Left lung (tissue), 14 donors: ENCODE results near the gene CROCC2. TPM values are rescaled to one million over a fixed set of nuclear protein-coding genes. Genes with fewer than 3 reads are reported as not detected.

Experiments
- ATAC-seq: fragments of 200-7000 bp; cut with Tn5 transposase; one replicate; pipeline ENCODE4 v1.9.1; 2020; ENCODE audit warnings: moderate library complexity
- DNase-seq, 4 donors: peaks; one replicate each; pipeline ENCODE4 v3.0.0-alpha.2; 2013 to 2020
- H3K27ac ChIP-seq, 2 donors: fragments of 200-600 bp; sonication (generic) in 1 of 2; one replicate each; pipeline versions ENCODE4 v1.5.0 to v1.8.0; 2020 to 2021
- H3K27me3 ChIP-seq, 2 donors: fragments of 200-600 bp; sonication (generic) in 1 of 2; one replicate each; pipeline versions ENCODE4 v1.5.0 to v1.8.0; 2020 to 2021
- H3K36me3 ChIP-seq, 2 donors: fragments of 200-600 bp; sonication (generic) in 1 of 2; one replicate each; pipeline versions ENCODE4 v1.5.0 to v1.8.0; 2020 to 2021
- H3K4me1 ChIP-seq, 2 donors: fragments of 200-600 bp; one replicate each; pipeline ENCODE4 v1.8.0; 2021
- H3K4me3 ChIP-seq, 2 donors: fragments of 200-600 bp; sonication (generic) in 1 of 2; one replicate each; pipeline versions ENCODE4 v1.5.0 to v1.8.0; 2020 to 2021; ENCODE audit warnings: mild to moderate bottlenecking in 1 of 2
- H3K9me3 ChIP-seq, 2 donors: fragments of 200-600 bp; sonication (generic) in 1 of 2; one replicate each; pipeline versions ENCODE4 v1.5.0 to v1.8.0; 2020 to 2021
- intact Hi-C, 2 donors: fragments of 100-400 bp; cut with DNase I; formaldehyde crosslinking; loops; one replicate each; pipeline versions ENCODE4 v1.11.2 to v1.14.2; 2022
- long read RNA-seq, 12 donors: library from polyadenylated mRNA in 2 of 12; unstranded in 2 of 12; transcript quantifications; one replicate each; pipeline ENCODE4 v2.0.0 and lab custom pipeline, GENCODE V29; 2019 to 2026
- polyA plus RNA-seq, 6 donors: library from polyadenylated mRNA; unstranded; fragments of 120-200 nt; gene quantifications; one replicate each; pipeline ENCODE4 v1.2.1, GENCODE V29; 2013; ENCODE audit not compliant: insufficient read length in 6 of 6
- total RNA-seq, 2 donors: library from RNA; stranded (reverse); fragmentation: NEBNext Ultra II Directional; extraction: Animal tissue kit (Norgen Biotek cat#: 25700); gene quantifications; one replicate each; pipeline ENCODE4 v1.2.1, GENCODE V29; 2021
- TF ChIP-seq, protein P1 (sequence below), 2 donors: fragments of 200-600 bp; sonication (generic) in 1 of 2; IDR thresholded peaks; one replicate each; pipeline versions ENCODE4 v1.5.0 to v1.8.0; 2021; ENCODE audit warnings: antibody characterized with exemption in 2 of 2
- donor health status: DM: no; HTN: yes; CAD: no.
- donor health status: DM: no; HTN: no; CAD: no.

Gene CROCC2
- total RNA-seq (1 to 10 TPM in 1 of 2 donors, under 1 TPM in 1; 0.32 to 2.3 TPM), polyA plus RNA-seq (1 to 10 TPM; 1.2 to 4.4 (median 2.9) TPM)
- long read RNA-seq, donor 1 = 0 reads
- long read RNA-seq, donor 2 = 0 reads
- long read RNA-seq, donor 3 = 0 reads
- long read RNA-seq, donor 4 = 0 reads
- long read RNA-seq, donor 5 = 0 reads
- long read RNA-seq, donor 6 = 0 reads
- long read RNA-seq, donor 7 = 0 reads
- long read RNA-seq, donor 8 = 0 reads
- long read RNA-seq, donor 9 = 0 reads
- long read RNA-seq, donor 10 = 0 reads
- long read RNA-seq, donor 11 = 0 reads
- long read RNA-seq, donor 12 = 0 reads

GRCh38 chr2:240906141-240906910 lies at the start of gene CROCC2:
Gene CROCC2, plus strand, starts transcription at chr2:240906336. Its CDS starts 178 bp downstream, at chr2:240906514.
- Histone ChIP-seq H3K27me3 (no peaks in the 10 kb centered on the region), H3K4me3 (no peak within 1 kb of the TSS), H3K36me3 (no peaks in the 10 kb centered on the region), H3K4me1 (no peaks in the 10 kb centered on the region), H3K27ac (no peak within 1 kb of the TSS), H3K9me3 (no peaks in the 10 kb centered on the region)
- ATAC-seq = peak; percentile 36
- TF ChIP-seq, protein P1, sequence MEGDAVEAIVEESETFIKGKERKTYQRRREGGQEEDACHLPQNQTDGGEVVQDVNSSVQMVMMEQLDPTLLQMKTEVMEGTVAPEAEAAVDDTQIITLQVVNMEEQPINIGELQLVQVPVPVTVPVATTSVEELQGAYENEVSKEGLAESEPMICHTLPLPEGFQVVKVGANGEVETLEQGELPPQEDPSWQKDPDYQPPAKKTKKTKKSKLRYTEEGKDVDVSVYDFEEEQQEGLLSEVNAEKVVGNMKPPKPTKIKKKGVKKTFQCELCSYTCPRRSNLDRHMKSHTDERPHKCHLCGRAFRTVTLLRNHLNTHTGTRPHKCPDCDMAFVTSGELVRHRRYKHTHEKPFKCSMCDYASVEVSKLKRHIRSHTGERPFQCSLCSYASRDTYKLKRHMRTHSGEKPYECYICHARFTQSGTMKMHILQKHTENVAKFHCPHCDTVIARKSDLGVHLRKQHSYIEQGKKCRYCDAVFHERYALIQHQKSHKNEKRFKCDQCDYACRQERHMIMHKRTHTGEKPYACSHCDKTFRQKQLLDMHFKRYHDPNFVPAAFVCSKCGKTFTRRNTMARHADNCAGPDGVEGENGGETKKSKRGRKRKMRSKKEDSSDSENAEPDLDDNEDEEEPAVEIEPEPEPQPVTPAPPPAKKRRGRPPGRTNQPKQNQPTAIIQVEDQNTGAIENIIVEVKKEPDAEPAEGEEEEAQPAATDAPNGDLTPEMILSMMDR (IDR thresholded peaks at IDR 0.05) = no peak
- DNase-seq = peak in 2 of 4 donors; percentile 64 to 72
- intact Hi-C loops = no loop called here

GRCh38 chr2:240857039-240858008 lies 48.8 kb upstream of the CROCC2 start:
- intact Hi-C loops = no loop called here
- TF ChIP-seq, protein P1 (IDR thresholded peaks at IDR 0.05) = no peak
- DNase-seq (peak in 1 of 4 donors; percentile 62), ATAC-seq (no peak)
- Histone ChIP-seq H3K4me1 (no peaks in the 10 kb centered on the region), H3K9me3 (peaks cover 0 to 13% of the 10 kb centered on the region in 2 donors), H3K27me3 (no peaks in the 10 kb centered on the region), H3K36me3 (no peaks in the 10 kb centered on the region), H3K4me3 (no peak overlapping the region), H3K27ac (no peak overlapping the region)

GRCh38 chr2:240858321-240858720 lies 47.8 kb upstream of the CROCC2 start:
- peaks cover 0 to 13% of the 10 kb centered on the region in 2 donors for H3K9me3 ChIP-seq
- intact Hi-C loops = no loop called here
- no peaks in the 10 kb centered on the region for H3K4me1 ChIP-seq
- DNase-seq (no peak), ATAC-seq (no peak)
- no peak overlapping the region for H3K27ac ChIP-seq
- TF ChIP-seq, protein P1 (IDR thresholded peaks at IDR 0.05) = no peak
- no peak overlapping the region for H3K4me3 ChIP-seq
- H3K36me3 ChIP-seq = no peaks in the 10 kb centered on the region
- no peaks in the 10 kb centered on the region for H3K27me3 ChIP-seq

- Histone ChIP-seq H3K4me3 (no peak overlapping the region), H3K4me1 (no peaks in the 10 kb centered on the region), H3K27me3 (no peaks in the 10 kb centered on the region), H3K9me3 (peaks cover 0 to 12% of the 10 kb centered on the region in 2 donors), H3K36me3 (no peaks in the 10 kb centered on the region), H3K27ac (no peak overlapping the region)
- no peak for DNase-seq
- TF ChIP-seq, protein P1 (IDR thresholded peaks at IDR 0.05) = no peak
- intact Hi-C loops = no loop called here
- no peak for ATAC-seq
These were observed 47.3 kb upstream of the CROCC2 start for GRCh38 chr2:240858871-240859270.
